Upper lobe of right lung (tissue), 1 donor: ENCODE data around the gene ARHGAP23. TPM values are rescaled to one million over a fixed set of nuclear protein-coding genes. Genes with fewer than 3 reads are reported as not detected.
"Not testable (repeated sequence)": the region's sequence is repeated elsewhere in the genome, so short reads cannot be mapped to it uniquely, and the experiment has no call there.

Experiments used
- ATAC-seq: fragments of 200-7000 bp; cut with Tn5 transposase; one replicate; pipeline ENCODE4 v1.9.1; 2020; ENCODE audit warnings: mild to moderate bottlenecking, moderate library complexity
- DNase-seq: peaks from one replicate; pipeline ENCODE4 v3.0.0-alpha.2; 2020
- H3K27ac ChIP-seq: fragments of 200-600 bp; one replicate; pipeline ENCODE4 v1.8.0; 2022
- H3K27me3 ChIP-seq: fragments of 200-600 bp; one replicate; pipeline ENCODE4 v1.8.0; 2022; ENCODE audit warnings: mild to moderate bottlenecking
- H3K36me3 ChIP-seq: fragments of 200-600 bp; one replicate; pipeline ENCODE4 v1.8.0; 2022
- H3K4me1 ChIP-seq: fragments of 200-600 bp; one replicate; pipeline ENCODE4 v1.8.0; 2022
- H3K4me3 ChIP-seq: fragments of 200-600 bp; one replicate; pipeline ENCODE4 v1.8.0; 2022; ENCODE audit warnings: mild to moderate bottlenecking
- H3K9me3 ChIP-seq: fragments of 200-600 bp; one replicate; pipeline ENCODE4 v1.8.0; 2022
- CTCF ChIP-seq: fragments of 200-600 bp; IDR thresholded peaks from one replicate; pipeline ENCODE4 v1.8.0; 2022; ENCODE audit warnings: antibody characterized with exemption
- intact Hi-C: fragments of 100-400 bp; cut with DNase I; formaldehyde crosslinking; loops from one replicate; pipeline ENCODE4 v1.11.0; 2022
- total RNA-seq: library from RNA; stranded (reverse); fragmentation: NEBNext Ultra II Directional; extraction: Animal tissue kit (Norgen Biotek cat#: 25700); gene quantifications from one replicate; pipeline ENCODE4 v1.2.1, GENCODE V29; 2021
- donor health status: DM: no; HTN: yes; CAD: no; lungs with severe emphysema.

The ARHGAP23 gene
- total RNA-seq, 1 donor from 2014 or later: 85.1 TPM

DNA sequence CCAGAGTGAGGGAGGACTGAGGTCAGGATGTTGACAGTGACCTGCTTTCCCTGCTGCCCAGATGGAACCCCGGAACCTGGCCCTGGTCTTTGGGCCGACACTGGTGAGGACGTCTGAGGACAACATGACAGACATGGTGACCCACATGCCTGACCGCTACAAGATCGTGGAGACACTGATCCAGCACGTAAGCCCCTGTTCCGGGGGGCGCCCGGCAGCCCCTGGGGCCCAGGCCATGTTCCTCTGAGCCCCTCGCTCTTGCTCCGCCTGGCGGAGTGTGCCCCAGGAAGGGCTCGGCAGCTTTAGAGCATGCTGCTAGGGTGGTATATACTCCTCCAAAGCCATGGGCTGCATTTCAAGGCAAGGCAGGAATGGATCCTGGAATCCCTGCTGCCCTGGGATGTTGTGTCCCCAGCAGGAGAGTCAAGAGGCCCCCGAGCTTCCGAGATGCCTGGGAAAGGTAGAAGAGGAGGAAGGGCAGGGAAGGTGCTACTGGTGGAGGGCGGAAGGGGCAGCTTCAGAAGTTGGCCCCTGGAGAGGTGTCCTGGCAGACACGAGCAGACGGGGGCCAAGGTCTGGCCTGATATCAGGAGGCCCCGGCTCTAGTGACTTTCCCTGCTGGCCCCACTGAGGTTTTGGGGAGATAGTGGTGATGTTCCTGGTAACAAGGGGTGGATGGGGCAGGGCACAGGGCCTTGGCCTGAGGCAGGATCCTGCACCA is 63.2 kb downstream of the ARHGAP23 start:
- H3K4me3 ChIP-seq, H3K9me3 ChIP-seq, H3K27me3 ChIP-seq, DNase-seq, H3K4me1 ChIP-seq, ATAC-seq, H3K27ac ChIP-seq, intact Hi-C loops: not testable (repeated sequence)
- peaks cover 39% of the 10 kb centered on the region for H3K36me3 ChIP-seq

DNA sequence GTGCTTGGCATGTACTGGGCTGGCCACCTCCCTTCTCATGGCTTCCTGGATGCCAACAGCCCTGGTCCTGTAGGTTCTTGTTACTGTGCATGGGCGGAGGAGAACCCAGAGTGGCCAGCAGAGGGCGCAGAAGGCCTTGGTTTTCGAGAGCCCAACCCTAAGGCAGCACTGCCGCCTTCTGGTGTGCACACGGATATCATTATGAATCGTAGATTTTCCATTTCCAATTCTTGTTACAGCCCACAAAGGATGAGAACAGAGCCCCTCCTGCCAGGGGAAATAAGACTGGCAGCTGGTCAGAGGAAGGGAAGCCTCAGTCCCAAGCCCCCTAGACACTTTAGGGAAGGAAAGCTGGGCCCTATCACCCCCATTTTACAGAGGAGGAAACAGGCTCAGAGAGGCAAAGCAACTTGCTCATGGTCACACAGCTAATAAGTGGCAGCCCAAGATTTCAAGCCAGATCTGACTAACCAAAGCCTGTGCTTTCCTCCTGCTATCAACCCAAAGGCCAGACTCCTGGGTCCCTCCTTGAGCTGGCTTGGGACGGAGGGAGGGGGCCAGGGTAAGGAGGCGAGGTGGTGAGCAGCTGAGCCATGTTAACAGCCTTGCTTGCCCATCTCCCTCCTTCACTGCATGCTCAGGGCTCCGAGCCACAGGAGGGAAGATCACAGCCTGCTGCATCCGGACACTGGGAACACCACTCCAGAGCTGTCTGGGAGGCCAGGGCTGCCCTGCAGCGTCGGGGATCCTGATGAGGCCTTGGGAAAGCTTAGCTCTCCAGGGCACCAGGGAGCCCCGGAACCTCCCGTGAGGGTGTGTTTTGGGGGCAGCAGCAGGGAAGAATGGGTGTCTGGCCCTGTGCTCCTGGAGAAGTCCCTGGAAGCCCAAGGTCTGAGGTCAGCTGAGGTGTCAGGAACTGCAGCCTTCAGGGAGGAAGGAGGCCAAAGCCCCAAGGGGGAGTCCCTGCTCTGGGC is 64.1 kb downstream of the ARHGAP23 start:
- H3K27me3 ChIP-seq, H3K4me3 ChIP-seq, H3K27ac ChIP-seq, H3K9me3 ChIP-seq, H3K4me1 ChIP-seq, intact Hi-C loops: not testable (repeated sequence)
- peaks cover 39% of the 10 kb centered on the region for H3K36me3 ChIP-seq
- TF ChIP-seq CTCF: peak; percentile 54
- DNase-seq: peak; percentile 96
- ATAC-seq: peak; percentile 95

GRCh38 chr17:38494152-38494551 is 65.9 kb downstream of the ARHGAP23 start:
- peaks cover 45% of the 10 kb centered on the region for H3K36me3 ChIP-seq
- not testable (repeated sequence) for H3K9me3 ChIP-seq

GRCh38 chr17:38497656-38498055 is 69.4 kb downstream of the ARHGAP23 start:
- H3K9me3 ChIP-seq, intact Hi-C loops, H3K4me1 ChIP-seq, ATAC-seq, H3K27ac ChIP-seq, H3K4me3 ChIP-seq, H3K27me3 ChIP-seq, DNase-seq: not testable (repeated sequence)
- H3K36me3 ChIP-seq: peaks cover 49% of the 10 kb centered on the region

More at GRCh38 chr17:38494152-38494551, 65.9 kb downstream of the ARHGAP23 start:
- H3K27ac ChIP-seq, intact Hi-C loops, ATAC-seq, H3K4me3 ChIP-seq, DNase-seq, H3K27me3 ChIP-seq, H3K4me1 ChIP-seq: not testable (repeated sequence)

GRCh38 chr17:38498353-38498752 is 70.1 kb downstream of the ARHGAP23 start:
- ATAC-seq: no peak
- peaks cover 48% of the 10 kb centered on the region for H3K36me3 ChIP-seq
- H3K4me1 ChIP-seq: no peaks in the 10 kb centered on the region
- no peak overlapping the region for H3K27ac ChIP-seq
- intact Hi-C loops: no loop called here
- TF ChIP-seq CTCF: no peak
- DNase-seq: no peak
- no peaks in the 10 kb centered on the region for H3K27me3 ChIP-seq
- H3K9me3 ChIP-seq: no peaks in the 10 kb centered on the region
- H3K4me3 ChIP-seq: no peak overlapping the region

DNA sequence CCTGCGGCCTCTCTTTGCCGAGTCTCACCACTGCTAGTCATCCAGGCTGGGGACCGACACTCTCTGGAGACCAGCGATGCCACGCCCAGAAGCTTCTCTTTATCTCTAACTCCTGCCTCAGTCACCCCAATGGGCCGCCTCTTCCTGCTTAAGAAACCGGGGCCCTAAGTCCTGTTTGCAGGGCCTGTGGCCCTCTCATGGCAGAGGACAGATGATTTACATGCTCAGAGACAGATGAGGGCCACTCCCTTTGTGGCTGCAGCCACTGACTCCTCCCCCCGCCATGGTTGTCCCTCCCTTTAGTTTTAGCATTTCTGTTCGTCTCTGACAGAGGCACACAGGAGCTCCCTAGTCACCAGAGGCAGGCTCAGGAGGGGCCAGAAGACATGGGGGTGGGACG is 71.0 kb downstream of the ARHGAP23 start:
- DNase-seq, intact Hi-C loops, H3K4me1 ChIP-seq, H3K27ac ChIP-seq, ATAC-seq, H3K4me3 ChIP-seq, H3K27me3 ChIP-seq, H3K9me3 ChIP-seq: not testable (repeated sequence)
- peaks cover 43% of the 10 kb centered on the region for H3K36me3 ChIP-seq

- DNase-seq, H3K27ac ChIP-seq, intact Hi-C loops, H3K27me3 ChIP-seq, H3K9me3 ChIP-seq, H3K4me1 ChIP-seq, H3K4me3 ChIP-seq, ATAC-seq: not testable (repeated sequence)
- peaks cover 38% of the 10 kb centered on the region for H3K36me3 ChIP-seq
These were observed 73.5 kb downstream of the ARHGAP23 start for GRCh38 chr17:38501718-38502117.

DNA sequence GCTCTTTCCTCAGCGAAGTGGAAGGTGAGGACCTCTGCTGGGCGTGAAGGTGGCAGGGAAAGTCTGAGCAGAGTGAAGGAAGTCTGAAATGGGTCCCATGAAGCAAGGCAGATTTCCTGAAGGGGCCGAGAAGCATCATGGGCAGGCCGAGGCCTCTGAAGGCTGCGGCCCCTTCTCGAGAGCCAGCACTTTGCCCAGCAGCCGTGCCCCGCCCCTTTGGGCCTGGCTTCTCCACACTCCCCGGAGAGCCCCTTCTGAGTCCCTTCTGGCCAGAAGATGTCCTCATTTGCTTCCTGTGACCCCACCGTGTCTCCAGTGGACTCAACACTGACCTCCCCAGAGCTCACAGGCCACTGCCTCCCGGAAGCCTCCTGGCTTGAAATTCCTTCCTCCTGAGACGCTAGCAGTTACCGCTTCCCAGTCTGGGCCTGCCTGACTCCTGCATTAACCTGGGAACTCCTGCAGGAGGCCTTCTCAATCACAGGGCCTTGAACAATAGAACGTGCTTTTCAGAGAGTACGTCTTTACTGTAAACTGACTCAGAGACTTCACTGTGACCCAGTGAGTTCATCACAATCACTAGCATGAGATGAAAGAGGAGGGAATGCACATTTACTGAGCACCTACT is 75.1 kb downstream of the ARHGAP23 start:
- H3K9me3 ChIP-seq, intact Hi-C loops, H3K4me3 ChIP-seq, H3K27ac ChIP-seq, H3K4me1 ChIP-seq, H3K27me3 ChIP-seq, ATAC-seq, DNase-seq: not testable (repeated sequence)
- H3K36me3 ChIP-seq: peaks cover 36% of the 10 kb centered on the region
